HTERT RPE-1 (cell line): ENCODE results near the gene SOCS7.

Source experiments
- in situ Hi-C: fragments of 300-500 bp; cut with MboI; formaldehyde crosslinking; loops from 4 replicates; pipeline ENCODE4 v1.14.3; 2020; ENCODE audit warnings: low sequenced_read_pairs

The SOCS7 gene

GRCh38 chr17:38351412-38352222 lies at the start of gene SOCS7:
Gene SOCS7 (plus strand): TSS chr17:38351844. CDS start chr17:38352053, 209 bp downstream.
- in situ Hi-C loops, result no loop called here

- in situ Hi-C loops, result no loop called here
These were observed 36.1 kb upstream of the SOCS7 start for GRCh38 chr17:38315497-38315896.

GRCh38 chr17:38317081-38317480 lies 34.6 kb upstream of the SOCS7 start:
- in situ Hi-C loops, result no loop called here

GRCh38 chr17:38320482-38320881 lies 31.2 kb upstream of the SOCS7 start:
- in situ Hi-C loops, result no loop called here

- in situ Hi-C loops, result no loop called here
These were observed 29.4 kb upstream of the SOCS7 start for GRCh38 chr17:38322156-38322779.

- in situ Hi-C loops, result no loop called here
These were observed 28.7 kb upstream of the SOCS7 start for GRCh38 chr17:38322897-38323296.

- in situ Hi-C loops, result no loop called here
These were observed 27.4 kb upstream of the SOCS7 start for GRCh38 chr17:38324141-38324697.

- in situ Hi-C loops, result no loop called here
These were observed 26.9 kb upstream of the SOCS7 start for GRCh38 chr17:38324772-38325171.

- in situ Hi-C loops, result no loop called here
These were observed 26.3 kb upstream of the SOCS7 start for GRCh38 chr17:38325221-38325851.

GRCh38 chr17:38326996-38327792 lies 24.4 kb upstream of the SOCS7 start:
- in situ Hi-C loops, result no loop called here

GRCh38 chr17:38327936-38328335 lies 23.7 kb upstream of the SOCS7 start:
- in situ Hi-C loops, result no loop called here

- in situ Hi-C loops, result no loop called here
These were observed 23.0 kb upstream of the SOCS7 start for GRCh38 chr17:38328620-38329019.

- in situ Hi-C loops, result no loop called here
These were observed 22.4 kb upstream of the SOCS7 start for GRCh38 chr17:38329284-38329683.

GRCh38 chr17:38329808-38330730 lies 21.6 kb upstream of the SOCS7 start:
- in situ Hi-C loops, result no loop called here

- in situ Hi-C loops, result no loop called here
These were observed 20.7 kb upstream of the SOCS7 start for GRCh38 chr17:38330941-38331411.

- in situ Hi-C loops, result no loop called here
These were observed 18.9 kb upstream of the SOCS7 start for GRCh38 chr17:38332735-38333134.

GRCh38 chr17:38333635-38334295 lies 17.9 kb upstream of the SOCS7 start:
- in situ Hi-C loops, result no loop called here

GRCh38 chr17:38334480-38335364 lies 16.9 kb upstream of the SOCS7 start:
- in situ Hi-C loops, result no loop called here
